Stimulated activated CD8-positive, alpha-beta memory T cell treated with anti-CD3 and anti-CD28 coated beads, Interleukin-7, amount 100 ng/mL, for 4 hours (primary cell): Measurements from ENCODE around the gene SCFD2.
"Not testable (repeated sequence)": the region's sequence is repeated elsewhere in the genome, so short reads cannot be mapped to it uniquely, and the experiment has no call there.

Experiments used
- DNase-seq, 2 donors: peaks; one replicate each; pipeline ENCODE4 v3.0.0-alpha.2; 2020; ENCODE audit warnings: low read depth in 2 of 2

SCFD2 gene

DNA sequence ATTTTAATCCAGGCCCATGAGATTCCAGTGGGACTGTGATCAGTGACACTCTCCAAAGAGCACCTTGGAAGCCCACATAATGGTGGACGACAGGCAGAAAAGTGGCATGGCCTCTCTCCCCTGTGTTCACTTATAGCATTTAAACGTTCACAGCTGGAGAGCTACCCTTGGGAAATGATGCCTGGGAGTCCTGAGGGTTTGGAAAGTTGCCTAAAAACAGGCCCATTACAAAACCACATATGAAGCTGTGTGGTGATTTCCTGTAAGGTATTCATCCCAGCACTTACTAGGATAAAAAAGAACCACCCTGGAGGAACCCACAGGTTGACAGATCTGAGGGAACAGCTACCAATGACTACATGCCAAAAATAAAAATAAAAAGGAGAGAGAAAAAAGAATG, 310.6 kb downstream of the SCFD2 start:
- DNase-seq = no peak

DNA sequence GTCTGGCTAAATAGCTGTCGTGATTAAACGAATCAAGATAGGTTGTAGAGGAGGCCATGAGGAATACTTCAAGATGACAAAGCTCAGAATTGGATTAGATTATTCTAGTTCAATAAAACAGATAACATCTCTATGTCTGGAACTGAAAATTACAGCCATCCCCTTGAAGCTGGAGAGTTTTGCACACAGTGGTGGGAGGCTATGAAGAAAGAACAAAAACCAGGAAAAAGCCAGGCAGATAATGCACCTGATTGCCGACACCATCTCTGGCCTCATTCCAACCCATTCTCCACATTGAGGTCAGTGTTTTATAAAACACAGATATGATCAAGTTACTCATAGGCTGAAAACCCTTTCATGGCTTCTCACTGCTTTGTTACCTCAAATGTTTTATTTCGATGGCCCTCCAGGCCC, 315.5 kb downstream of the SCFD2 start:
- DNase-seq = no peak

DNA sequence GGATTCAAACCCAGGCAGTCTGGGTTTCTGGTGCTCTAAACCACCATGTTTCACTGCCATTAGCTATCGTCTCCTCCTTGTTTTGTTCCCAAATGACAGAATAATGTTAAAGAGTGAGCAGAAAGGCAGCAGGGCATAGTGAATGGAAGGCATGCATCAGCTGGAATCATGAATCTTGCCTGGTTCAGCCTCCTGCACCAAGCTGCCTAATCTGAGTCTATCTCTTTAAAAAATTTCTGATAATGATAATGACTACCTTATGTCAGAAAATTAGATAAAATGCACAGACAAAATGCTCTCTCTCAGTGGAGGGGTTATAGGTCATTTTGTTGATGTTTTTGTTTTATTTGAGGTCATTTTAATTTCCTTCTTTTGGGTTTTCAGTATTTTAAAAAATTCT, 316.3 kb downstream of the SCFD2 start:
- DNase-seq = no peak

DNA sequence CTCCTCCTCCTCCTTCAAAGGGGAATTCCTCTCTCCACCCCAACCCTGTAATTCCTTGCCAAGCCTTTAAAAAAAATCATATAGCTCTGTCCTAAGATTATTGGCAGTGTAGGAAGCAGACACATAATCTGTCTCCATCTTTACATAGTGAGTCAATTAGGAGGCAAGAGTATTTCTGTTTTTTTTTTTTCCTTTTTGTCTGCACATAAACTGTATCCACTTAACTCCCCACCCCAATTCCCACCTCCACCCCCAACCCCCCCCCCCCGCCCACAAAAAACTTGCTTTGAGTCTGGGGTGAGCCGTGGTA, 321.3 kb downstream of the SCFD2 start:
- no peak for DNase-seq

DNA sequence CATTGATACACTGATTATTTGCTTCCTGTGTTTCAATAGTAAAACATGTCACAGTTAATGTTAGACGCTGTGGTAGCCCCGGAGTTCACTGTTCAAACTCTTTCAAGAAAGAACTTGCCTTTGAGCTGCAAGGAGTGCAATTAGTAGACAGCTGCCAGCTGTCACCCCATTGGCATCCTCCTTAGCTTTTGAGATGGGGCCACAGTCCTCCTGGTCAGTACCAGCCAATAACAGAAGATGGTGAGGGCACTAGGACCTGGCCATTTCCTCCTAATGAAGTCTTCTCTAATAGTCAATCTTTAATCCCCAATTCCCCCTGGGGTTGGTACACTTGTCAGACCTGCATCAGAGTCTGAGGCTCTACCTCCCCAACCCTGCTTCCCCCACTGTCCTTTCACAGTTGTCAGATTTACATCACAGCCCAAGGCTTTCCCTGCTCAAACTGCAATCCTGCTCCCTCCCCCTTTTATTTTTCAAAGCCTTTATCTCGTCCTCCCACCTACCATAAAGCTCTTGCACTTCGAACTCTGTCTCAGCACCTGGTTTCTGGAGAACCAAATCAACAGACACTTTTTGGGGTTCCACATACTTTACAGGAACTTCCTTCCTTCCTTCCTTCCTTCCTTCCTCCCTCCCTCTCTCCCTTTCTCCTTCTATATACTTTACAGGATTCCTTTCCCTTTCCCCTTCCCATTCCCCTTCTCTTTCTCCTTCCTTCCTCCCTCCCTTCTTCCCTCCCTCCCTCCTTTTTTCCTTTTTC, 321.8 kb downstream of the SCFD2 start:
- DNase-seq = no peak

DNA sequence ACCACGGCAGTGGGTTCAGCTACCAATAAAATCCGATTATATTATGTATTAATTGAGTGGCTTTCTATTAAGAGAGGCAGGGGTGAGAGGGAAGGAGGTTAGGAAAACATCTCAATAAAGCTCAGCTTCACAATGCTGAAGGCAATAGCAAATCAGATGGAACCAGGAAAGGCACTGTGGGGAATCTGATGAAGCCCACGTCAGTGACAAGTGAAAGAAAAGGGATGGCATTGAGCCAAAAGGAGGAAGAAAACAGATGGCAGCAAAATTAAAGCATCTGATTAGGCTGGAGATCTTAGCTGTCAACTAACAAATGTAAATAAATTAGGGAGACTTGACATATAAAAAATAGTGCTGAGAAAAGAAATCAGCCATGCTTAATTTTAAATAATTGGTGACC, 322.8 kb downstream of the SCFD2 start:
- DNase-seq = no peak

DNA sequence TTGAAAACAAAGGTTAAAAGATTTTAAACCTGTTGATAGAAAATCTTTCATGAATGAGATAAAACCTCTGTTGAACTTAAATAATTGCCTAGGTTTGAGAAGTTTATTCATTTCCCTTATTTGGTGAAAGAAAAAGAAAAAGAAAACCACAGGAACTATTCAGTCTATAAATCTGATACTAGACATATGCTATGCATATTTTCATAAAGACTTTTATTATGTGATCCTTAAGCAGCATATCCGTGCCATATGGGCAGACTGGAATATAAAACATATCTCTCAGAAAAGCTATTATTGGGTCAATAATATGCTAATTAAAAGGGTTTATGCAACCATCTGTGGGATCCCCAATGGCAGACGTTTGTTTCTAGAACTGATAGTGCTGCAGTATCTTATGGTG, 325.0 kb downstream of the SCFD2 start:
- no peak for DNase-seq

DNA sequence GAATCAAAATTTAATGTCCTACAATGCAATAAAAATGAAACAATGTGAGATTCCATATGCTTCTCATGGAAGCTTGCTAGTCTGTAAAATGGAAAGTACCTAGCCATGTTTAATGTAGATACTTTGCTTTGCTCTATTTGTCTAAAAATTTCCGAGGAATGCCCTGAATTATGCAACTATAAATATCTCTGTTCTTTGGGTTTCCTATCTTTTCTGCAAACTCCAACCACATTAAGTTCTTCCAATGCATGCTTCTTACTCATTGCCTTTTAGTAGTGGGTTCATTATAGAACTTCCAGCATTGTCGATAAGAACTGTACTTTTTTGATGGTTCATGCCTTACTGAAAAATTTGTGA, 325.4 kb downstream of the SCFD2 start:
- no peak for DNase-seq

DNA sequence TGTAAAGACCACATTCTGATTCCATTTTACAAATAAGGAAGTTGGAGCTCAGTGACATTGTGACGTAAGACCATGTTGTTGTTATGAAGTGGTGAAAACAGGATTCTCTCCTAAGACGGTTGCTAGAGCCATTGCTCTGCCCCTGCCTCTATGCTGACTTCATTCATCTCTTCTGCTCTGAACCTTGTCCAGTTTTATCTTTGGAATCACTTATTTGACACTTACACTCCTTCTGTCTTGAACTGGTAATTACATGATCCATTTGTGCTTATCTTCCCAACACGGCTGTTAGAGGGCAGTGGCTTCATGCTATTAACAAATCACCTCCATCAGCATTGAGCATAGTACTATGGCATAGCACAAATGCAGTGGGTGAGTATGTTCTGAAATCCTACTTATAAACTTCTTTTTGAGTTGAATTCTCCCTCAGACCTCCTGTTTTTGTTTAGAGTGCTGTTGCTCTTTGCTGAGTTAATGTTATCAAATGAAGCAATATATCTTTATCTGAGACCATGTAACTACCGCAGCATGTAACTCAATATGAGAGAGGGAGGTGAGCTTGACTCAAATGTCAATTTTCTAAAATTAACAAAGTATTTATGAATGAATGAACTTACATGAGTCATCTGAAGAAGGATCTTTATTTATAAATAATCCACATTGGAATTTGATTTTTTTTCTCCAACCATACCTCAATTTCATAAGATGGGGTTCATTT, 326.0 kb downstream of the SCFD2 start:
- no peak for DNase-seq

DNA sequence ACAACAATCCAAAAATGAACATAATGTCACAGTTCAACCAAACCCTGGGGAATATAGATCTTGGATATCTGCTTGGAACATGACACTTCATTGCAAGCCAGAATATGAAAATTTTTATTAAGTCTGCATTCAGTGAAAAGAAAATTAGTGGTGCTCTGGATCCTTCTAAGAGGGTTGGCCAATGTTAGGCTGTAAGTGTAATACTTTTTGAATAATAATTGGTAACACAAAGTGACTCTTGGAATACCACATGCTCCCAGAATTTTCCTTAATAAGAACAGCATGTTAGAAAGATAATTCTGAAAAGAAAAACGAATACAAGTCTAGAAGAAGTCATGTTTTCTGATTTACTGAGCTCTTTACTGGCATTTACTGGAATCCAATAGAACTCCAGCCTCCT, 328.0 kb downstream of the SCFD2 start:
- DNase-seq = no peak

DNA sequence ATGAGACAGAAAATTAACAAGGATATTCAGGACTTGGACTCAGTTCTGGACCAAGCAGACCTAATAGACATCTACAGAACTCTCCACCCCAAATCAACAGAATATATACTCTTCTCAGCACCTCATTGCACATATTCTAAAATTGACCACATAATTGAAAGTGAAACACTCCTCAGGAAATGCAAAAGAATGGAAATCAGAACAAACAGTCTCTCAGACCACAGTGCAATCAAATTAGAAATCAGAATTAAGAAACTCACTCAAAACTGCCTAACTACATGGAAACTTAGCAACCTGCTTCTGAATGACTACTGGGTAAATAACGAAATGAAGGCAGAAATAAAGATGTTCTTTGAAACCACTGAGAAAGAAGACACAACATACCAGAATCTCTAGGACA, 333.0 kb downstream of the SCFD2 start:
- DNase-seq = not testable (repeated sequence)

DNA sequence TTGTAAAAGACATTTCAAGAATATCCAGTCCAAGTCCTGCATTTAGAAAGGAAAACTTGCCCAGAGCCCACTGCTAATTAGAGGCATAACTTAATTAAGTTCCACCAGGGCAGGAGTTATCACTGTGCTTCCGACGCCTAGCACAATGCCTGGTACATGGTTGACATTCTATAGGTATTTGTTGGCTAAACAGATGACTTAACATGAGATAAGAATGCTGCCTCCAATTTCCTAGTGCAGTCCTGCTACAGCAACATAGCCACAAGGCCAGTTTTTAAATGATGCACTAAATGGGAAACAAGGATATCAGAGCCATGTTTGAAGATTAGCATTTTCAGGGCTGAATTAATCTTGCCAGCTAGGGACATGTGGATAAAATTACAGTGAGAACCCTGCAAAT, 339.6 kb downstream of the SCFD2 start:
- DNase-seq = no peak

DNA sequence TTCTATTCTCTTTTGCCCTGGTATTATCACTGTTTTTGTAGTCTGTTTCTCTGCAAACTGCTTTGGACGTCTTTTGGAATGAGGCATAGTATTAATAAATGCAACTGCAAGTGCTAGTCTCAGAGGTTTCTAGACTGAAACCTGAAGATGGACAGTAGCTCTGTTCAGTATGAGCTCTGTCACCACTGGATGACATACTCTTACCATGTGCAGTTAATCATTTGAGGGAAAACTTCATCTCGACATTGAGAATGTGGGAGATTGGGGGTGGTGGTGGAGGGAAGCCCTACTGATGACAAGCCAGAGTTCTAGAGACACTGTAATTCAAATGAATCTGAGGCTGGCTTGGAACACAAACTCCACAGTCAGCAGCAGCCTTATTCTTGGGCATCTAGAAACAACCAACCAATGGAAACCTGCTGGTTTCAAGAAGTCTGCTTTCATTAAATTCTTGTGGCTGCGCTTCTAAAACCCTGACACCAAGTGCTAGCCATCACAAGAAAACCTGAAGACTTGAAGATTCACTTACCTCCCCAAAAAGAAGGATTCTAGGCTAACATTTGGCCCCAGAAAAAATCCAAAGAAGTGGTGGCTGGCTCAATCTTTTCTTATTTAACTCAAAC, 342.1 kb downstream of the SCFD2 start:
- no peak for DNase-seq

DNA sequence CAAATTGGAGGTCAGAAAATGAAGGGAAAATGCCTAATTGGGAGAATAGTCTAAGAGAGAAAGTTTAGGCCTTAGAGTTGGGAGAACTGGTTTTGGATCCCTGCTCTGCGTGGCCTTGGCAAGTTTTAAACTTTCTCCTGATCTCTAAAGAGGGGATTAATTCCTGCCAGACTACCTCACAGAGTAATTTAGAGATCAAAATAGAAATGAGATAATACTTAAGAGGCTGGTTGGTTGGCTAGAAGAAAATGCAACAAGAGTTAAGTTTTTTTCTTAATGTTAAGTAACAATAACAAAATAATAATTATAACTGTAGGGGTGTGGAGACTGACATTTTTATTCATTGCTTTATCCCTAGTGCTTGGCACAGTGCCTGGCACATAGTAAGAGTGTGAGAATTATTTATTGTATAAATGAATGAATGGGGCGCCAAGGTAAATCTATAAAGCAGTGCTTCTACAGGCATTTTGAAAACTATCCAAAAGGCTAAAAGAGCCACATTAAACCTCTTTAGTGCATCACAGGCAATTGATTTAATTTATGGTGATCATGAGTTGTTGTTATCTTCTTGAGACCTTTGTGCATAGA, 343.3 kb downstream of the SCFD2 start:
- no peak for DNase-seq

DNA sequence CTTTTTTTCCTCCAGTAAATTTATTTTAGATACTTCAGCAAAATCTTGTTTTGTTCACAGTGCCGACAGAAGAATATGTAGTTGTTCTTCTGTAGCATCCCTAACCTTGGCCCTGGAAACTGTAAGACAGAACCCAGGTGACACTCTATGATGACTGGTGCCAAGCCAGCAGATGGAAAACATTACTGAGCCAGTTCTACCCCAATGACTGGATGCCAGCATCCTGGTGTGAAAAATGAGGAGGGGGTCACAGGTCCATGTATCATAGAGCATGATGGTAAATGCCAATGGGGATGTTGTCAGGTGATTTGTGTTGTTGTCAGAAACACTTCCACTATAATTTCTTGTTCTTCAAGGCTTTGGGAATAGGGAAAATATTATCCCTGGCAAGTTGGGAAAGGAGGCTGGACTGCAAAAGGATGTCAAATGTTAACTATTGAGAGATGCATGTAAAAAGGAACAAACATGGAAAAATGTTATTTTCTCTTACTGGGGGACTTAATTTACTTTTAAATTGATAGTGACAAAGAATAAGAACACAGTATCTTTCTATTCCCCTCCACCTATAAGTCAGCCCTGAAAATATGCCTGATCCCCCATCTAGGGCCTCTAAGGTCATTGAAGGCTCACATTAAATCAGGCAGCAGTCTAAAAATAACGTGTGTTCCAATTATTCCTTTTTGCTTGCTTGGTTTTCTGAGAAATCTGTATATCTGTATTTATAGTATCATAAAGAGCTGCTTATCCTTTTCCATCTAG, 343.9 kb downstream of the SCFD2 start:
- no peak for DNase-seq

DNA sequence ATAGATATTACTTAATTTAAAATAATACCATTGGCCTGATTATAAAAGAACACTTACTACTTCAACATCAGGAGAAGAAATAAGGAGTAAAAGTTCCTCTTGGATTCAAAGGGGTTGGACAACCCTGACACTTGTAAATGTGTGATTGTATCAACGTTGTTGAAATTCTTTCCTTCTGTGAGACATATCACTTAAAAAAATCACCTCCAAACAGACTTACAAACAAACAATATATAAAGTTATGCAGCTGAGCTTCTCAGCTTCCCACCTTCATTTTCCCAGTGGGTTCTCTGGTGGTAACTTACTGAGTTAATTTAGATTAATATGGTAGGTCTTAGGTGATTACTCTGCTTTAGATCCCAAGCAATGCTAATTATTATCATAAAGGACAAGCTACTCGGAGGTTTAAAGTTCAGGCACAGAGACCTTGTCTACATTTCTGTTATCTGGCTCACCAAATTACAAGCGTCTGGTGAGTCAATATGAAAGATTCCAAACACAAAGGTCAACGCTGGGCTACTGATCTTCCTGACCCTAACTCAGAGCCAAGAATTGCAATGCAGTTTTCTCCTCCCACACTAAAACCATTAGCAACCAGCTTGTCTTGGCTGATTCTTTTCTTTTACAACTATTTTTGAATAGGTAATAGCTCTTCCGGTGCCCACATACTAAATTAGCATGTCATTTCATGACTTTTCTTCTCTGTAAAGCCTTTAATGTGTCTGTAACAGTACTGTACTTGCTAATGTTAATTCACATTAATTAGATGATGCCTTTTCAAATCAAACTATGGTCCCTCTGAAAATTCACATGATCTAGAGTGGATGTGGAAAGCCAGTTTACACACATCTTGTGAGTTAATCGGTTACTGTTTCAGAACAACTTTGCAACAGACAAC, 346.1 kb downstream of the SCFD2 start:
- no peak for DNase-seq

DNA sequence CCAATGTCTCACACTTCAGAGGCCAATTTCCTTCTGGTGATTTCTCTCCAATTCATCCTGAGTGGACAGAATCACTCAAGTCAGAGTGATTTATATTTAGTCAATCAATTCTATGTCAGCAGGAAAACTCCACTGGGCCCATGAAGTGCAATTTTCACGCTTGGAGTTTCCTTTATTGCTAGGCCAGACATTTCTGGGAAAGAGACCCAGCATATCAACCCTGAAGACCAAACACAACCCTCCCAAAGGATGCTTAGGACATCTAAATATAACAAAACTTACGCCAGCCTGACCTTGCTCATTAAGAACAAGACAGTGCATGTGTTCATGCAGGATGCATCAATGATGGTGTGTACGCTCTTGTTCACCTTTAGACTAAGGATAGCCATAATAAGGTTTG, 347.4 kb downstream of the SCFD2 start:
- DNase-seq = no peak

DNA sequence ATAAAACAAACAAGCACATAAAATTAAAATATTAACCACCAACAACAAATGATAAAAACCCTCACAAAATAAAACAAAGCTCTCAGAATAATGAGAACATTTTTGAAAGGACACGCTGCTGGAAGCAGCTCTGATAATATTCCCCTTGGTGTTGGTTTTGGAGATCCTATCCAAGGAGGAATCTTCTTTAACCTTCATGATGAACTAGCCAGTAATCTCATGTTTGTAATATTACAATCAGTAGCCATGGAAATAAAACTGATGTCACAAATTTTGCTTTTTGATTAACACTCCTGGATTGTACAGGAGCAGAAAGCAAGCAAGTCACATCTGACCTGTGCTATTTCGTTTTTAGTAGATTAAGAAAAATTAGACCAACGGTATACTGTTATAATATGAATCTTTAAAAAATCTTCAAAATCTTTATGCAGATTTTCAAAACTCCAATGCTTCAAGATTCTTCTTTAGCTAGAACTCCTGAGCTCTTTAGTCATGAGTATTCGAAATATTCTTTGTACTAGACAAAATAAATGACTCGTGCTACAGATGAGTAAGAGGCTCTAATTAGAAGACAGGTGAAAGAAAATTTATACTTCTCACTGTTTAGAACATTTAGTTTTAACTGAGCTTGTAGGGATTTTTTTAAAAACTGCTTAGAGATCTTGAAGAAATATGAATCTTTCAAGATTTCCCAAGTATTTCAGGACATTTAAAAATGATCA, 349.6 kb downstream of the SCFD2 start:
- no peak for DNase-seq

DNA sequence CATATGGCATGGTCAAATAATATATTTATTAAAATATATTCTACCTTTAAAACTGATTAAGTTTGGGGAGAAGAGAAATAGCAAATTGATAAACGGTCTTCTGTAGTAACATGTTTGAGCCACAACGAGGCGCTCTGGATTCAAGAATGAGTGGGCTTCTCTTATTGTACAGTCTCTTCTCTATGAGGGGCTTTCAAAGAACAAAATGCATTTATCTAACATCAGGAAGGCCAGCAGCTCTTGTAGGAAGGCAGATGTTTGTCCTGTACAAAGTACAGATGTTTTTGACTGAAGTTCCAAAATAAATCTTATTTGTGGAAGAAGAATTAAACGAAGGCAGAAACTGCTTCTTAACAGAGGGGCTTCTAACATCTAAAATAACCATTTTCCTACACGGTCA, 350.2 kb downstream of the SCFD2 start:
- no peak for DNase-seq

DNA sequence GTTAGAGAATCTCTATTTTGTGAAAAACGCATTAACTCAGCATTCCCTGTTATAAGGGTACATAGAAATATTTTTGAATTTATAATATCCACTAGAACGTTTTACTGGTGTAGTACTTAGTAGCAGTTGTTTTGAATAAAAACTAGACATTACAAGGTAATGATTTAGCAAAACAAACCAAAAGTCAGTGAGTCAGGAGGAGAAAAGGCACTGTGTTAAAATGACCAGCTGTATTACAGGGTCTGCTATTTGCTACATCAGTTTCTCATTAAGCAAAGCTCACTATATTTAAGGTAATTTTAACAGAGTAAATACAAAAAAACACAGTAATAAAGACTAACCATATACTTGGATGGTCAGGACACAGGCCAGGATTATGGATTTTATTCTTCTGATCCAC, 351.0 kb downstream of the SCFD2 start:
- DNase-seq = no peak
